Epithelial cell of proximal tubule (primary cell): ENCODE measurements around the gene ZDHHC14. TPM values are rescaled to one million over a fixed set of nuclear protein-coding genes. Genes with fewer than 3 reads are reported as not detected.

Experiments used
- DNase-seq: peaks from one replicate; pipeline ENCODE4 v3.0.0-alpha.2; 2011; ENCODE audit warnings: low read depth
- H3K4me3 ChIP-seq: 2 replicates; pipeline ENCODE4 v1.5.1; 2011; ENCODE audit warnings: low read depth, mild to moderate bottlenecking, low read length
- total RNA-seq: library from RNA; depleted of rRNA; stranded (reverse); fragments of >200 nt; gene quantifications from 2 replicates; pipeline ENCODE4 v1.2.3, GENCODE V29; 2015
- TF ChIP-seq, protein P1 (sequence below): conservative IDR thresholded peaks from 2 replicates; pipeline ENCODE4 v1.5.1; 2012; ENCODE audit warnings: low read depth, mild to moderate bottlenecking, low read length

ZDHHC14 gene
- total RNA-seq, 1 donor from 2014 or later: 21.4 TPM

- TF ChIP-seq, protein P1, sequence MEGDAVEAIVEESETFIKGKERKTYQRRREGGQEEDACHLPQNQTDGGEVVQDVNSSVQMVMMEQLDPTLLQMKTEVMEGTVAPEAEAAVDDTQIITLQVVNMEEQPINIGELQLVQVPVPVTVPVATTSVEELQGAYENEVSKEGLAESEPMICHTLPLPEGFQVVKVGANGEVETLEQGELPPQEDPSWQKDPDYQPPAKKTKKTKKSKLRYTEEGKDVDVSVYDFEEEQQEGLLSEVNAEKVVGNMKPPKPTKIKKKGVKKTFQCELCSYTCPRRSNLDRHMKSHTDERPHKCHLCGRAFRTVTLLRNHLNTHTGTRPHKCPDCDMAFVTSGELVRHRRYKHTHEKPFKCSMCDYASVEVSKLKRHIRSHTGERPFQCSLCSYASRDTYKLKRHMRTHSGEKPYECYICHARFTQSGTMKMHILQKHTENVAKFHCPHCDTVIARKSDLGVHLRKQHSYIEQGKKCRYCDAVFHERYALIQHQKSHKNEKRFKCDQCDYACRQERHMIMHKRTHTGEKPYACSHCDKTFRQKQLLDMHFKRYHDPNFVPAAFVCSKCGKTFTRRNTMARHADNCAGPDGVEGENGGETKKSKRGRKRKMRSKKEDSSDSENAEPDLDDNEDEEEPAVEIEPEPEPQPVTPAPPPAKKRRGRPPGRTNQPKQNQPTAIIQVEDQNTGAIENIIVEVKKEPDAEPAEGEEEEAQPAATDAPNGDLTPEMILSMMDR: no peak
- no peak for DNase-seq
- H3K4me3 ChIP-seq: no peak overlapping the region
These were observed 161.6 kb downstream of the ZDHHC14 start for GRCh38 chr6:157542414-157543160.

- no peak for DNase-seq
- TF ChIP-seq, protein P1: no peak
- no peak overlapping the region for H3K4me3 ChIP-seq
These were observed 165.3 kb downstream of the ZDHHC14 start for GRCh38 chr6:157546321-157546720.

- TF ChIP-seq, protein P1: no peak
- DNase-seq: no peak
- no peak overlapping the region for H3K4me3 ChIP-seq
These were observed 166.1 kb downstream of the ZDHHC14 start for GRCh38 chr6:157547112-157547511.

DNA sequence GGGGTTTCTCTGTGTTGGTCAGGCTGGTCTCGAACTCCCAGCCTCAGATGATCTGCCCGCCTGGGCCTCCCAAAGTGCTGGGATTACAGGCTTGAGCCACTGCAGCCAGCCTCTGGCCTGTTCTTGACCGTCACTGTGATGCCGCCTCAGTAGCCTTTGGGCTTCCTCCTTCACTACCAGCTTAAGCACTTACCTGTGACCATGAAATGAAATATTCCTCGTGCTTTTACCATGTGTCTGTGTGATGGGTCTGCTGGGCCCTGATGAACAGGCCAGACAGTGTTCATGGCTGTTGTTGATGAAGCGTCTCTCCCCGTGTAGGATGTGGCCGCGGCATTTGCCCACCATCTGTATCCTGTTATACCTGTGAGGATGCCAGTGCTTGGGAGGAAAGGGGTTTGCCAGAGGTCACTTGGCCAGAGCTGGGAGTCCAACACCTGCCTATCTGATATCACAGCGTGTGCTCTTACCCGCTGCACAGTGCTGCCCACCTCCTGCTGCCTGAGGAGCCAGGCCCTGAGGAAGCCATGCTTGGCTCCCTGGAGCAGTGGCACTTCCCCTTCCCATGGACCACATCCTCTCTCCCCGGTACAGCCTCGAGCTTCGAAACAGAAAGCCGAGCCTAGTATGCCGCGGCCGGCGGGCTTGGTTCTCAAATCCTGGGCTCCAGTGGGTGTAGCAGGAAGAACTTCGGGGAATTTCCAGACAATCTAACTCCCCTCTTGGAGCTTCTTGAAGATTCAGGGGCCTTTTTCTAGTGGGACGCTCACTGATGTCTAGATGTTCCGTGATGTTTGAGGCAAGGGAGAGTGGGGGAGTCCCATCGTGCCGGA is 167.9 kb downstream of the ZDHHC14 start:
- no peak overlapping the region for H3K4me3 ChIP-seq
- no peak for DNase-seq
- TF ChIP-seq, protein P1: no peak

DNA sequence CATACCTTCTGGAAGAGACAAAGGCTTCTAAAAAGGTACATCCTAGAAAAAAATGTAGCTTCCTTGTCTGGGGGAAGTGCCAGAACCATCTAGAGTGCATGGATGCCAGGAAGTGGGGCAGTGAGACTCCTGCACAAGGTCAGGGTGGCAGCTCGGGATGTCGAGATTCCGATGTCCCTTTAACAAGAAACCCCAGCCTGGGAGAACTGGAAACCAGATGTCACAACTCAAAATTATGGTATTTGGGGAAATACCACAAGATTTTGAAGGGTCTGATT is 168.4 kb downstream of the ZDHHC14 start:
- TF ChIP-seq, protein P1: no peak
- H3K4me3 ChIP-seq: no peak overlapping the region
- no peak for DNase-seq

DNA sequence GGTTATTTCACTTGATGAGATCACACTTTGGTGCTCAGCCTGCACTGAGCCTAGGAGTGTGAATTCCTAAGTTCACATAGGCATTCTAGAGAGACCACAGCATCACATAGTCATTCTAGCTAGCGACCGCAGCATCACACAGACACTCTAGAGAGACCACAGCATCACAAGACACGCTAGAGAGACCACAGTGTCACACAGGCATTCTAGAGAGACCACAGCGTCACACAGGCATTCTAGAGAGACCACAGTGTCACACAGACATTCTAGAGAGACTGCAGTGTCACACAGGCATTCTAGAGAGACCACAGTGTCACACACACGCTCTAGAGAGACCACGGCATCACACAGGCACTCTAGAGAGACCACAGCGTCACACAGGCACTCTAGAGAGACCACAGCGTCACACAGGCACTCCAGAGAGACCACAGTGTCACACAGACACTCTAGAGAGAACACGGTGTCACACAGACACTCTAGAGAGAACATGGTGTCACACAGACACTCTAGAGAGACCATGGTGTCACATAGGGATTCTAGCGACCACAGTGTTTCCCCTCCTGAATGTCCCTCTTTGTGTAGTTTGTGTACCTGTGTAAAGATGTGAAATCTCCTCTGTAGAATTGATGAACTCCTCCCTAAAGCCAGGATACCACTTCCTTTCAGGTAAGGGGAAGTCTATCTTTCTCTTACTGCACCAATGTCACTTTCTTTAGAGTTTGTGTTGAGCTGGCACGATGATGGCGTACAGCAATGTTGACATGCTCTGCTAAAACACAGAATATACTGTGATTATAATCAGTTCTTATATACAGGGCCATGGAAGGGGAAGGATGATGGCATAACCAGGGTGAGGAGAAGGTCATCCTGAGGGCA is 169.4 kb downstream of the ZDHHC14 start:
- TF ChIP-seq, protein P1: no peak
- H3K4me3 ChIP-seq: no peak overlapping the region

More for the DNA sequence above, 169.4 kb downstream of the ZDHHC14 start:
- no peak for DNase-seq
